Measurements from ENCODE around the gene FAM228A.
"Not testable (repeated sequence)": the region's sequence is repeated elsewhere in the genome, so short reads cannot be mapped to it uniquely, and the experiment has no call there.

- TF ChIP-seq CTCF (IDR thresholded peaks at IDR 0.05; ENCODE audit: poor library complexity); EZH2 (IDR thresholded peaks at IDR 0.05; ENCODE audit: borderline replicate concordance); EZH2phosphoT487 (IDR thresholded peaks at IDR 0.05; ENCODE audit: low read depth, severe bottlenecking, unreplicated experiment): not testable (repeated sequence)
Observed at GRCh38 chr2:24197213-24197612, 22.4 kb downstream of the FAM228A start.
